Measurements from ENCODE around the gene SLCO3A1. TPM values are rescaled to one million over a fixed set of nuclear protein-coding genes. Genes with fewer than 3 reads are reported as not detected.

Gene SLCO3A1
- total and polyA plus RNA-seq, 9 donors: 1.7 to 8.6 (median 4.5) TPM

GRCh38 chr15:92143765-92144164, 290.3 kb downstream of the SLCO3A1 start:
- Histone ChIP-seq H3K36me3 (ENCODE audit: control insufficient read depth, insufficient read depth, low read length) (no peaks in the 10 kb centered on the region), H3K9me3 (replicated peaks; ENCODE audit: control insufficient read depth, low read depth, low read length) (no peaks in the 10 kb centered on the region), H3K4me3 (ENCODE audit: low read length) (no peak overlapping the region), H3K27me3 (ENCODE audit: control insufficient read depth, insufficient read depth, low read length) (no peaks in the 10 kb centered on the region), H3K4me1 (ENCODE audit: control insufficient read depth, insufficient read depth, low read length) (peaks cover 6% of the 10 kb centered on the region), H3K27ac (ENCODE audit: low read length) (no peak overlapping the region)
- DNase-seq: no peak
- WGBS (ENCODE audit: insufficient coverage): 91% methylated on average over 15 of the region's 16 CpGs

GRCh38 chr15:92146511-92147150, 293.1 kb downstream of the SLCO3A1 start:
- Histone ChIP-seq H3K36me3 (ENCODE audit: control insufficient read depth, insufficient read depth, low read length) (no peaks in the 10 kb centered on the region), H3K9me3 (replicated peaks; ENCODE audit: control insufficient read depth, low read depth, low read length) (no peaks in the 10 kb centered on the region), H3K27ac (ENCODE audit: low read length) (no peak overlapping the region), H3K27me3 (ENCODE audit: control insufficient read depth, insufficient read depth, low read length) (no peaks in the 10 kb centered on the region), H3K4me1 (ENCODE audit: control insufficient read depth, insufficient read depth, low read length) (peaks cover 9% of the 10 kb centered on the region), H3K4me3 (ENCODE audit: low read length) (no peak overlapping the region)
- no peak for DNase-seq
- 52% methylated on average over 8 of the region's 14 CpGs for WGBS (ENCODE audit: insufficient coverage)

GRCh38 chr15:92149029-92149428, 295.5 kb downstream of the SLCO3A1 start:
- WGBS (ENCODE audit: insufficient coverage): 52% methylated on average over 2 of the region's 4 CpGs
- Histone ChIP-seq H3K4me3 (ENCODE audit: low read length) (no peak overlapping the region), H3K4me1 (ENCODE audit: control insufficient read depth, insufficient read depth, low read length) (peaks cover 4% of the 10 kb centered on the region), H3K27me3 (ENCODE audit: control insufficient read depth, insufficient read depth, low read length) (no peaks in the 10 kb centered on the region), H3K27ac (ENCODE audit: low read length) (no peak overlapping the region), H3K36me3 (ENCODE audit: control insufficient read depth, insufficient read depth, low read length) (no peaks in the 10 kb centered on the region), H3K9me3 (replicated peaks; ENCODE audit: control insufficient read depth, low read depth, low read length) (no peaks in the 10 kb centered on the region)
- DNase-seq: peak; percentile 37

DNA sequence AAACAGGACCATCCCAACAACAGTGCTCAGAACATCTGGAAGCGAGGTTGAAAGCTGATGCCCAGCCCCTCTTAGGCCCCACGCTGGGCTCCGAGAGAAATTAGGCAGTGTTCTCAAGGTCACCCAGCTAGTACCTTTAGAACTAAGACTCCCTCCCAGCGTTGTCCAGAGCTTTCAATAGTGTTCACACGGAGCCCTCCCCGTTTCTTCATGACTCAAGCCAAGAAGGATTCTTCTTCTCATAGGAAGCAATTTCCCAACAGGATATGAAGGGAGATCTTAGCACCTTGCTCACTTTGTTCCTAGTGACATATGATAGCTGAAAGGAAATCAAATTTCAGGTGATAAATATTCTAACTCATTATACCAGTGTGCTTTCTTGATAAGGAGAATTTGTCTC, 296.0 kb downstream of the SLCO3A1 start:
- no peaks in the 10 kb centered on the region for H3K9me3 ChIP-seq (replicated peaks; ENCODE audit: control insufficient read depth, low read depth, low read length)
- peaks cover 4% of the 10 kb centered on the region for H3K4me1 ChIP-seq (ENCODE audit: control insufficient read depth, insufficient read depth, low read length)
- no peaks in the 10 kb centered on the region for H3K27me3 ChIP-seq (ENCODE audit: control insufficient read depth, insufficient read depth, low read length)
- no peak for DNase-seq
- no peaks in the 10 kb centered on the region for H3K36me3 ChIP-seq (ENCODE audit: control insufficient read depth, insufficient read depth, low read length)
- H3K27ac ChIP-seq (ENCODE audit: low read length): no peak overlapping the region
- no peak overlapping the region for H3K4me3 ChIP-seq (ENCODE audit: low read length)
- WGBS (ENCODE audit: insufficient coverage): 51% methylated on average over 3 of the region's 6 CpGs

- Histone ChIP-seq H3K27me3 (ENCODE audit: control insufficient read depth, insufficient read depth, low read length) (no peaks in the 10 kb centered on the region), H3K9me3 (replicated peaks; ENCODE audit: control insufficient read depth, low read depth, low read length) (no peaks in the 10 kb centered on the region), H3K27ac (ENCODE audit: low read length) (no peak overlapping the region), H3K4me1 (ENCODE audit: control insufficient read depth, insufficient read depth, low read length) (peaks cover 4% of the 10 kb centered on the region), H3K36me3 (ENCODE audit: control insufficient read depth, insufficient read depth, low read length) (no peaks in the 10 kb centered on the region), H3K4me3 (ENCODE audit: low read length) (no peak overlapping the region)
- 47% methylated on average over 2 of the region's 8 CpGs for WGBS (ENCODE audit: insufficient coverage)
- no peak for DNase-seq
Measured at GRCh38 chr15:92151168-92151567, 297.7 kb downstream of the SLCO3A1 start.

GRCh38 chr15:92151741-92152140, 298.2 kb downstream of the SLCO3A1 start:
- Histone ChIP-seq H3K27me3 (ENCODE audit: control insufficient read depth, insufficient read depth, low read length) (no peaks in the 10 kb centered on the region), H3K4me3 (ENCODE audit: low read length) (no peak overlapping the region), H3K36me3 (ENCODE audit: control insufficient read depth, insufficient read depth, low read length) (no peaks in the 10 kb centered on the region), H3K27ac (ENCODE audit: low read length) (no peak overlapping the region), H3K9me3 (replicated peaks; ENCODE audit: control insufficient read depth, low read depth, low read length) (no peaks in the 10 kb centered on the region), H3K4me1 (ENCODE audit: control insufficient read depth, insufficient read depth, low read length) (peaks cover 4% of the 10 kb centered on the region)
- WGBS (ENCODE audit: insufficient coverage): no CpG with 5 or more reads among the region's 3 CpGs
- no peak for DNase-seq

DNA sequence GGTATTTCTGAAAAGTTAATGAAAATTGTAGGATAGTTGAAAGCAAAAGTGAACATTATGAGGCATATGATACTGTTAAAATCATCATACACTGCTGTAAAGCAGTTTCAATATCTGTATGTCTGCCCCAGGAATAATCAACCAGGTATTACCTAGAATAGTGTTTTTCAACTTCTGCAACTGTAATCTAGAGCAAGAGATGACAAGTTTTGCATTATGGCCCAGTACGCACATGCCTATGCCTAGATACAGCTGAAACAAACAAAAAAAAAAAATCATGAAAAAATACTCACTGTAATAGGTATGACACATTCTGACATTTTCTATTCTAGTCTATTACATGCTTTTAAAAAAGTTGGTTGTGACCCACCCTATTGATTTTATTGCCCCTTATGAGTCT, 299.5 kb downstream of the SLCO3A1 start:
- Histone ChIP-seq H3K27me3 (ENCODE audit: control insufficient read depth, insufficient read depth, low read length) (no peaks in the 10 kb centered on the region), H3K27ac (ENCODE audit: low read length) (no peak overlapping the region), H3K4me3 (ENCODE audit: low read length) (no peak overlapping the region), H3K36me3 (ENCODE audit: control insufficient read depth, insufficient read depth, low read length) (no peaks in the 10 kb centered on the region), H3K4me1 (ENCODE audit: control insufficient read depth, insufficient read depth, low read length) (peaks cover 4% of the 10 kb centered on the region), H3K9me3 (replicated peaks; ENCODE audit: control insufficient read depth, low read depth, low read length) (no peaks in the 10 kb centered on the region)
- WGBS (ENCODE audit: insufficient coverage): no CpG with 5 or more reads among the region's 1 CpG
- DNase-seq: no peak

DNA sequence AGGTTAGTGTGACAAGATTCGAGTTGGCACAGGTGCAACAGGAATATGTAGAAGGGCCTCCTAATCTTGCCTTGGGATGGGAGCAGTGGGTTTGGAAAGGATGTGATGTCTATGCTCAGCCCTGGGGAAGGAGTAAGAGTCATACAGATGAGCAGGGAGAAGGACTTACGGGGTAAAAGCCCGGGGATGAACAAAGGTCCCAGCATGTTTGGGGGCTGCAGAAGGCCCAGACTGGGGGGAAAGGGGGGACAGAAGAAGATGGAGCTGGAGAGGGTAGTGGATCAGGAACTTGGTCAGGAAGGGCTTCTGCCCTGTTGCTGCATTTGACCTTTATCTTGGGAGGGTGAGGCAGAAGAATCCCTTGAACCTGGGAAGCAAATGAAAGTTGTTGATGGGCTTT, 300.1 kb downstream of the SLCO3A1 start:
- WGBS (ENCODE audit: insufficient coverage): 93% methylated on average over 3 of the region's 3 CpGs
- no peaks in the 10 kb centered on the region for H3K27me3 ChIP-seq (ENCODE audit: control insufficient read depth, insufficient read depth, low read length)
- no peak for DNase-seq
- no peaks in the 10 kb centered on the region for H3K9me3 ChIP-seq (replicated peaks; ENCODE audit: control insufficient read depth, low read depth, low read length)
- H3K4me1 ChIP-seq (ENCODE audit: control insufficient read depth, insufficient read depth, low read length): peaks cover 4% of the 10 kb centered on the region
- no peaks in the 10 kb centered on the region for H3K36me3 ChIP-seq (ENCODE audit: control insufficient read depth, insufficient read depth, low read length)
- H3K27ac ChIP-seq (ENCODE audit: low read length): no peak overlapping the region
- H3K4me3 ChIP-seq (ENCODE audit: low read length): no peak overlapping the region

GRCh38 chr15:92155934-92156333, 302.4 kb downstream of the SLCO3A1 start:
- no peaks in the 10 kb centered on the region for H3K27me3 ChIP-seq (ENCODE audit: control insufficient read depth, insufficient read depth, low read length)
- DNase-seq: no peak
- no peaks in the 10 kb centered on the region for H3K36me3 ChIP-seq (ENCODE audit: control insufficient read depth, insufficient read depth, low read length)
- 68% methylated on average over 8 of the region's 9 CpGs for WGBS (ENCODE audit: insufficient coverage)
- no peak overlapping the region for H3K4me3 ChIP-seq (ENCODE audit: low read length)
- no peaks in the 10 kb centered on the region for H3K4me1 ChIP-seq (ENCODE audit: control insufficient read depth, insufficient read depth, low read length)
- H3K9me3 ChIP-seq (replicated peaks; ENCODE audit: control insufficient read depth, low read depth, low read length): no peaks in the 10 kb centered on the region
- no peak overlapping the region for H3K27ac ChIP-seq (ENCODE audit: low read length)

DNA sequence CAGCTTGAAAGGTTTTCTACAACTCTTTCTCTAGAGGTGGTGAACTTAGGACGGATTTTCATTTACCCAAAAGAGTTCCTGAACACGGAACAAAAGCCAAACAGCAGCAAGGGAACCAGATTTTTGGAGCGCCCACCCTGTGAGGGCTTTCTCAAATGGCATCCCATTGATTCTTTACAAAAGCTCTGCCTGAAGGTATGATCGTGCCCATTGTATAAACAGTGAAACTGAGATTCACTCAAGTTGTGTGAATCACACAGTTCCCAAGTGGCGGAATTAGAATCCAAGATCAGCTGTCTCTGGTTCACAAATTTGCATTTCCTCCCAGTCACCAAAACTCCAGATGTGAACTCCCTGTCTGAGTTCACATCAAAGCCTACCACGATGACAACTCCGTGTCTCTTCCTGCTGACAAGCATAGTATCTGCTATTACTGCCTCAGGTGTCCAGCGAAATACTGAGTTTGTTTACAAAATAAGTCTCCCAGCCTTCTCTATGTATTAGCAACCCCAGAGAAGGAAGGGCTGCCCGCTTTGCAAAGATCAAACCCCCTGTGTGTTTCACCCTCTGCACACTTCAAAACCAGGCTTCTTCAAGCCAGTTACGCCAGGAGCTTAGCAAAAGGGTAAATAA, 304.3 kb downstream of the SLCO3A1 start:
- 78% methylated on average over 8 of the region's 10 CpGs for WGBS (ENCODE audit: insufficient coverage)
- no peak for DNase-seq
- Histone ChIP-seq H3K27ac (ENCODE audit: low read length) (no peak overlapping the region), H3K27me3 (ENCODE audit: control insufficient read depth, insufficient read depth, low read length) (no peaks in the 10 kb centered on the region), H3K36me3 (ENCODE audit: control insufficient read depth, insufficient read depth, low read length) (no peaks in the 10 kb centered on the region), H3K4me1 (ENCODE audit: control insufficient read depth, insufficient read depth, low read length) (no peaks in the 10 kb centered on the region), H3K4me3 (ENCODE audit: low read length) (no peak overlapping the region), H3K9me3 (replicated peaks; ENCODE audit: control insufficient read depth, low read depth, low read length) (no peaks in the 10 kb centered on the region)
